GM18508 (cell line): ENCODE results near the gene GSG1L.
"Not testable (repeated sequence)": the region's sequence is repeated elsewhere in the genome, so short reads cannot be mapped to it uniquely, and the experiment has no call there.

Experiments used
- ATAC-seq: cut with Tn5 transposase; IDR thresholded peaks from one replicate; pipeline ENCODE4 v1.9.1; 2021; ENCODE audit warnings: moderate number of reproducible peaks; ENCODE audit not compliant: insufficient read depth, unreplicated experiment

The GSG1L gene

DNA sequence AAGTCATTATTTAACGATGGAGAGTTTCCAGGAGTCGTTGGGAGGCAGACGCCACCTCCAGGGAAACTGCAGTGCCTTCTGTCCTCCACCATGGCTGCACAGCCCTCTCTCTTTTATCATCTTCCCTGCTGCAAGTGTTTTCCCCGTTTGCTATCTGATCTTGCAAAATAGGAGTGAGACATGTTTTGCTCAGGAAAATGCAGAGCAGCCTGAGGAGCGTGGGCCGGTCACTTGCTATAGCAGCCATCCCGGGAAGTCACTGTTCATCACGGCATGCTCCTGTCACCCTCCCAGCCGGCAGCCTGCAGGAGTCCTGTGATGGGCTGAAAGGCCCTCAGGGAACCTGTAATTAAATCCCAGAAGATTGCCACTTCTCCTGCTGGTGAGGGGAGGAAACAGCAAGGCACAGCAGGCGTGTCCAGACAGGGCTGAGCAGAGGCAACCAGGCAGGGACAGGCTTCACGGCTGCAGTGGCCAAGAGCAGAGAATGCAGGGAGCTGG lies 143.1 kb downstream of the GSG1L start:
- no peak for ATAC-seq

DNA sequence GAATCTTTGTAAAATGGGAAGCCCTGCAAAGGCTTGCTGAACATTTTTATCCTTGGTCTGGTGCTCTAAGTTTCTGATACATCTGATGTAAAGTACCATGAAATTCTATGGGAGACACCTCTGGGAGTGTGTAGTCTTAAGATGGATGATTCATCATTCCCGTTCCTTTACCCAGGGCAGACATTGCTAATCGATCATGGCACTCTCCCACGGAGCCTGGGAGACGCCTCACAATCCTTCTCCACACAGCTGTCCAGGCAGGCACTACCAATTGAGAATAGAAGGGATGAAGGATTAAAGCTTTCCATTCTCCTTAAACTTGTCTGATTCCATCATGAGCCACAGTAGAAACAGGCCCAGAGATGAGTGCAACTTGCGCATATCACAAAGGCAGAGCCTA lies 144.8 kb downstream of the GSG1L start:
- ATAC-seq: no peak

DNA sequence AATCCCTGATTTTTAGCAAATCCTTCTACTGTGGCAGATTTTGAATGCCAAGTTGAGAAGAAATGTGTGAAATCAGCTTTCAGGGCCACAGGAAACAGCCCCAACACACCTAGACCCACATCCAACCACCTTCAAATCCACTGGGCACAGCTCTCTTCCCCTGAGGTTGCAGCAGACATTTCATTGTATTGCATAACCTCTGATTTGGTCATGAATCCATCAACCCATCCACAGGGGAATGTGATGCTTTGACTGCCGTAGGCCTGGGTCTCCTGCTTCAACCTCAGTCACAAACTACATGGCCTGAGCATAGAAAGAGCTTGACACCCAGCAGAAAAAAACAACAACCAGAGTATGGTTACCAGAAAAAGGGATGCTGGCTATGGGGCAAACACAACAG lies 145.6 kb downstream of the GSG1L start:
- ATAC-seq: no peak

DNA sequence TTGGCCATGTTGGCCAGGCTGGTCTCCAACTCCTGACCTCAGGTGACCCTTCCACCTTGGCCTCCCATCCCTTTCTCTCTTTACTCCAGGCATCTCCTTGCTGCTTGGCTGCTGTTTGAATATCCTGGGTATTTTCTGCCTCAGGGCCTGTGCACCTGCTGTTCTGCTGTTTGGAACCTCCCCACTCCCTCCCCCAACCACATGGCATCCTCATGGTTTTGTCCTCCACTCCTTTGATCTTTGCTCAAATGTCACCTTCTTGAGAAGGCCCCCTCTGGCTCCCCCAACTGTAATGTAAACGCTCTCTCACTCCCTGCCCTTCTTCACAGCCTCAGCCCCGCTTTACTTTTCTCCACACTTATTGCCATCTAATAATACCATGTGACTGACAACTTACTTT lies 152.0 kb downstream of the GSG1L start:
- ATAC-seq: no peak

DNA sequence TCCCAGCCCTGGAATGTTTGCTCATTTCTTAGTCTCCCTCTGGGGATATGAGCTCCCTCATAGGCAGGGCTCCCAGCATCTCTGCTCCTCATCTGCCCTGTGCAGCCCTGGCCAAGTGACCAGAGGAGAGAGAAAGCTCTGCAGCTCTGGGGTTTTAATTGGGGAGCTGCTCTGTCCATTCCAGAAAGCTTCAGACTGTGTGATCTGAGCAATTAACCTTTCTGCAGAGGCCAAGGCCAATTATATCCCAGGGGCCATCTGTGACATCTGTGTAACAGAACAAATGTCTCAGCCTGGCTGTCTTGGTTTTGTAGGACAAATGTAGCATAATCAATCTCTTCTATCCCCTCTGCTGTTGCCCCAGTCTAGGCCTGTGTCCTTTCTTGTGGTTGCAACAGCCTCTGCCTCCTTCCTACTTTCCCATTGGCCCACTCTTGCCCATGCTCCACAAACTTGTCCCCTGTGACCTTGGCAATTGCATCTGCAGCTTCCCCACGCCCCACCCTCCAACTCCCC lies 156.0 kb downstream of the GSG1L start:
- ATAC-seq: no peak

DNA sequence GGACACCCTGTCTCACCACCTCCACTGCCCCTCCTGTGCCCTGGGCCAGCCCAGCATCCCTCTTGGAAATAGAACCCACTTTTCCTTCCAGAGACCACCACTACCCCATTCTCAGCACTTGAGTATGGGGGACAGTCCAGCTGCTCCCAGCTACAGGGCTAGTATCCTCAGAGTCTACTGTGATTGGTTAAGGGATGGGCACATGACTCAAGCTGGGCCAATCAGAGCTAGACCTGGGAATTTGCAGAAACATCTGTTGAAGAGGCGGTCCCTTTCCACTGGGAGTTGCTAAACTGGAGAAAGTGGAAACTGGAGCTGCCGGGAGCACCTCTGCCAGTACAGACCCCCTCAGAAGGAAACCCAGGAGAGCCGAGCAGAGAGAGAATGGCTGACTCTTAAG lies 156.6 kb downstream of the GSG1L start:
- no peak for ATAC-seq

DNA sequence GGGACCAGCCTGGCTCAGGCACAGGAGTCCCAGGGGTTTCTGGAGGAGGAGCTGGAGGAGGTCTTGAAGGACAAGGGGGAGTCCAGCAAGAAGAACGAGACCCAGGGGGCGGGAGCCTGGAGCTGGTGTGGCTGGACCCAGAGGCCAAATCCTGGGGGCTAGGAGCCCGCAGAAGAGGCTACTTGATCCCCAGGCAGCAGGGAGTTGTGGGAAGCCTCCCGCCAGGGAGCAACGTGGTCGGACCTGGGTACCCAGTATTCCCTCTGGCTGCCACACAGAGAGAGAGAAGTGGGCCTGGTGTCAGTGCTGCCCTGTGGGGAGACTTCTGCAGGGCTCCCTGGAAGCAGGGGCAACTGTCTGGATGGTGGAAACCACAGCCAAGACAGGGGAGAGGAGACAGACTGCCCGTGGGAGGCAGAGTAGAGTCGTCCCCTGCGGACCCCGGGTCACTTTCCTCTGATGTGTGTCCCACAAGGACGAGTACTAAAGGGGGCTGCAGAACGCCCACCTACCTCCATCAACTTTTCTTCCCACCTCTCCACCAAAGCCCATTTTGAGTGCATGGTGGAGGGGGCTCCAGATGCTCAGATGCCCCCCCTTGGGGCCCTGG lies 160.4 kb downstream of the GSG1L start:
- ATAC-seq: no peak

DNA sequence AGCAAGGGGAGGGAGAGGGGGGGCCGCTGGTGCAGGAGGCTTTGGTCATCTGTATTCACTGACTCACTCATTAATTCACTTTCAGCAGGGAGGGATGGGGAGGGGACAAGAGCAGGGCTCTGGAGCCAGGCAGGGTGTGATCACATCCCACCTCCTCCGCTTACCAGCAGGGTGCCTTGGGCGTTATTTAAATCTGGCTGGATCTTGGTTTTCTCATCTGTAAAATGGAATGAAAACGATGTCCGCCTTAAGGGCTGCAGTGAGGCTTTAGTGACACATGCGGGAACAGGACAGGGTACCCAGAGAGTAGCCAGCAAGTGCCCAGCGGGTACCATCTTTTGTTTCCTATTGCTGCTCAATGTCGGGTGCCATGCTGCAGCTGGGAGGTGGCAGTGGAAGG lies 161.0 kb downstream of the GSG1L start:
- ATAC-seq: no peak

DNA sequence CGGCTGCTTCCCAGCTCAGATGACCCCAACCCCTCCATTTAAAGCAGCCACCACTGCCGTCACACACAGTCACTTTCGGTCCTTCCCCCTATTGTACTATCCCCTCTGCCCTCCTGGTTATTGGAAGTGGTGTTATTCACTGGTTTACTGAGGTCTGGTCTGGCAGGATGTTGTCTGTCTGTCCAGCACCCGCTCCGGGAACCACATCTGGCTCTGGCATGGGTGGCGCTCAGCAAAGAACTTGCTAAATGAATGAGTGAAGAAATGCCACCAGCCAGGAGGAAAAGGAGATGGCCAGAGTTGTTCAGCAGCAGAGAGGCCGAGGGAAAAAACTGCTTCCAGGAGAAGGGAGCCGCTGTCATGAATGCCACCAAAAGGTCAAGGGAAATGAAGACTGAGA lies 161.6 kb downstream of the GSG1L start:
- no peak for ATAC-seq

DNA sequence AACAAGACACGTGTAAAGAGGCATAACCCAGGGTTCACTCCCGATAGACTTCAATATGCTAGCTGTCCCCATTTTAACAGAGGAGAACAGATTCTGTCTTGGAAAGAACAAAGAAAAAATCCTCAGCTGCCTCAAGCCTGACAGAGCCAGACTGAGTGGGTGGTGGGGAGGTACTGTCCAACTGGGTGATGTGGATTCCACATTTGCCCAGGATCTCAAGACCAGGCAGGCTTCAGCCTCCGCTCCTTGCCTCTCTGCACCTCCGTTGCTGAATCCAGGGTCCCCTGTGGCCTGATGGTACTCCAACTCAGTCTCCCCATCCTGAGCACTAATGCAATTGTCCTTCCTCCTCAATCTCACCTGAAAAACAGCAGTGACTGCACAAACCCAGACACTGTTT lies 163.8 kb downstream of the GSG1L start:
- ATAC-seq: no peak

DNA sequence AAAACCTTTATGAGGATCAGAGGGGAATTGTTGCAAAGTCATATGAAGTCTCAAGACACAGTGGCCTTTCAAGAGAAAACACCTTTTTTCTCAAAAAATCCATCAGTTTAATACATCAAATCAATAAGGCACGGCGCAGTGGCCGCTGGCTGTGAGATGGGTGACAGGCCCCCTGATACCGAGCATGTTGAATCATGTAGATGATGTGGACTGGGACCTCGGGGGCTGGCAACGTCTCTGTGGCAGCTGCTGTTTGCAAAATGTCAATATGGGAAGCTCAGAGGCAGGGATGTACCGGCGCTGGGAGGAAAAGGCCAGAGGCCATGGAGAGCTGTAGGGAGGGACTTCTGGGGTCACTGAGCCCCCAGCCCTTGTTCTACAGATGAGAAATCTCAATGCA lies 169.1 kb downstream of the GSG1L start:
- ATAC-seq: no peak

DNA sequence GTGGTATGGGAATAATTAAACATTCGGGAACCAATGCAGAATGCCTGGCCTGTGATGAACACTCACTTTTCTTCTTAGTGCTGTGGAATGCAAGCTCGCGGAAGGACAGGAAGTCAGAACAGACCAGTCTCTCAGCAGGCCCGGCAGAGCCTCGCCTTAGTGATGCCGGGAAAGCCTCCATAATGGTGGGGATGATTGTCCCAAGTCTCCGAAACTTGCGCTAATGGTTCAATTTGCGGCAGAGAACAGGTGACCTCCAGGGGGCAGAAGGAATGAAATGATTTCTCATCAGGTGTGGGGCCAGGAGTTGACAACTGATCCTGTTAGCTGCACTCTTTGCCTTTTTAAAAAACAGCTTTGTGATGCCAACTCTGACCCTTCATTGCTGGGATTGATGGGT lies 170.6 kb downstream of the GSG1L start:
- ATAC-seq: no peak

DNA sequence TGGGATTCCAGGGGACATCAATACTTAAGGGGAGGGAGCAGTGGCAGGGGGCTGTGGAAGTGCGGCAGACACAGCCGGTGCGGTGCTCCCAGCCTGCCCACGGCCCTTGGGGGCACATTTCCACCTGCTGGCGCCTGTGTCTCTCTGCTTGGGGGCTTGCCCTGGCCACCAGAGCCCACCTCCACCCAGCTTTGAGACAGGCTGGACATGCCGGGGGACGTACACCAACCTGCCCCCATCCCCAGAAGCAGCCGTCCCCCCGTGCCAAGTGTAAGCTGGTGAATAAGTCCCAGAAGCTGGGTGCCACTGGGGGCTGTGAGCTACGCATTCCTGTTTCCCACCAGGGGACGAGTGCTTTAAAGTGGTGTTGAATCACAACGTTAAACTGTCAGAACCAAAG lies 172.6 kb downstream of the GSG1L start:
- ATAC-seq: no peak

DNA sequence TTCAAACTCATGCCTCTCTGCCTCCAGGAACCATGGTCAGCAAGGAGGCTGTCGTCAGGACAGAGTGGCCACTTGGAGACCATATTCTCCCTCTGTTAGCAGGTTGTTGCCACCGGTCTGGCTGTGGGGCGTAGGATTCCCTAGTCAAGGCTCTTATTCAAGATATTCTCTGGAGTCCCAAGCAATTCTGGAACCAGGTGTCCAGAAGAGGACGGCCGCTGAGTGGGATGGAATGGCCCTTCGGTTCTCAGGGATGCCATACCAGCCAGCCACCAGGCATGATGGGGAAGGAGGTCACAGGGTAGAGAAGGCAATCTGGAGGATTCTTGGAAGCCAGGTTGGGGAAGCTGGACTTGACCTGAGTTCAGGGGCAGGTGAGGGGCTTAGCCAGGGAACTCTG lies 173.5 kb downstream of the GSG1L start:
- no peak for ATAC-seq

DNA sequence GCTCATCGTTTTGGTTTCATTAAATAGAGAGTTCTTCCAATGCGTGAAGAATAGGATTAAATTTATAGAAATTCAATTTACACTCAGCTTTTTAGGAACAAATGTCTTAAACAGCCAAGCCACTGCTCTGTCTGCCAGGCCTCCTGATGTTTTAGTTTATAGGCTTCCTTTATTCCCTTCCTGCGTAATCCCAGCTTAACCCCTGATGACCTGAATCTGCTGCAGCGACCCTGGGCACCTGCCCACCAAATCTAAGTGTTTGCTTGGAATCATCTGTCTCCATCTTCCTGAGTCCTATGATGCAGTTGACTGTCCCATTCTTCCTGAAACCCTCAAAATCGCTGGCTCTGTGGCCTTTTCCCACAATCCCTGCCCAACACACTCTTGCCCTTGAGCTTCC lies 179.9 kb downstream of the GSG1L start:
- no peak for ATAC-seq

DNA sequence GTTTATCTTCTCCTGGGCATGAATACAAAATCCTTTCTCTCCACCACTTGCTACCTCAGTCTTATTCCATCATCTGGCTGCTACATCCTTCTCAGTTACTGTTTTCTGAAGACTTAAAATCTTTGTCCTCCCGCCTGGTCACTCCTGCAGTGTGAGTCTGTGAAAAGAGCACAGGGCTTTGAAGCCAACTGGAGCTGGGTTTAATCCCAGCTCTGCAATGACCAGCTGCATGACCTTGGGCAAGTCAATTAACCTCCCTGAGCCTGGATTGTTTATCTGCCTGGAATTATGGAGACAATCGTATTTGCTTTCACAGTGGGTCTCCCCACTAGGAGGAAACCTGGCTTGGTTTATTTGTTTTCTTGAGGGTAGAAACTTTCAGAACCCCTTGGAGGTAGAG lies 183.2 kb downstream of the GSG1L start:
- no peak for ATAC-seq

DNA sequence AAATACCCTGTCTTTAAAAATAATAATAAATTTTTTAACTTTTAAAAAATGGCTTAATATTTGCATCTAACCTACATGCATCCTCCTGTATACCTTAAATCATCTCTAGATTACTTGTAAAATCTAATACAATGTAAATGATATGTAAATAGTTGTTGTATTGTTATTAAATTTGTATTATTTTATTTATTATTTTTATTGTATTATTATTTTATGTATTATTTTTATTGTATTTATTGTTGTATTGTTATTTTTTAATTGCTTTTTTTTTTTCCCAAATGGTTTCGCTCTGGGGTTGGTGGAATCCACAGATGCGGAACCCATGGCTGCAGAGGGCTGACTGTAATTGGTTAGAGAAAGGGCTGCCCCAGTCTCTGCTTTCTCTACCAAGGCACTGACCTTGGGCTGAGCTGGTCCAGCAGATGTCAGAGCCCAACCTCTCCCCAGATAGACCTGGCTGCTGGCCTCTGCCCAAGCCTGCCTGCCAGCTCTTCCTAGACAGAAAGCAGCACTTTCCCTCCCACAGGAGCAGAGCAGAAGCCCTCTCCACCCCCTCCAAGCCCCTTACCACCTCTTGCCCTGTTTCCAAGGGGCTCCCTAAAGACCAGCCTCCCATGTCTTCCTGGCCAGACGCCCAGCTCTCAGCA lies 183.8 kb downstream of the GSG1L start:
- no peak for ATAC-seq

DNA sequence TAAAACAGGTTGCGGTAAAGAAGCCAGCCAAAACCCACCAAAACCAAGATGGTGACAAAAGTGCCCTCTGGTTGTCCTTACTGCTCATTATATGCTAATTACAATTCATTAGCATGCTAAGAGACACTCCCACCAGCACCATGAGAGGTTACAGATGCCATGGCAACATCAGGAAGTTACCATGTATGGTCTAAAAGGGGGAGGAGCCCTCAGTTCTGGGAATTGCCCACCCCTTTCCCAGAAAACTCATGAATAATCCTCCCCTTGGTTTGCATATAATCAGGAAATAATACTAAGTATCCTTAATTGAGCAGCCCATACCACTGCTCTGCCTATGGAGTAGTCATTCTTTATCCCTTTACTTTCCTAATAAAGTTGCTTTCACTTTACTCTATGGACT lies 190.9 kb downstream of the GSG1L start:
- ATAC-seq: not testable (repeated sequence)

DNA sequence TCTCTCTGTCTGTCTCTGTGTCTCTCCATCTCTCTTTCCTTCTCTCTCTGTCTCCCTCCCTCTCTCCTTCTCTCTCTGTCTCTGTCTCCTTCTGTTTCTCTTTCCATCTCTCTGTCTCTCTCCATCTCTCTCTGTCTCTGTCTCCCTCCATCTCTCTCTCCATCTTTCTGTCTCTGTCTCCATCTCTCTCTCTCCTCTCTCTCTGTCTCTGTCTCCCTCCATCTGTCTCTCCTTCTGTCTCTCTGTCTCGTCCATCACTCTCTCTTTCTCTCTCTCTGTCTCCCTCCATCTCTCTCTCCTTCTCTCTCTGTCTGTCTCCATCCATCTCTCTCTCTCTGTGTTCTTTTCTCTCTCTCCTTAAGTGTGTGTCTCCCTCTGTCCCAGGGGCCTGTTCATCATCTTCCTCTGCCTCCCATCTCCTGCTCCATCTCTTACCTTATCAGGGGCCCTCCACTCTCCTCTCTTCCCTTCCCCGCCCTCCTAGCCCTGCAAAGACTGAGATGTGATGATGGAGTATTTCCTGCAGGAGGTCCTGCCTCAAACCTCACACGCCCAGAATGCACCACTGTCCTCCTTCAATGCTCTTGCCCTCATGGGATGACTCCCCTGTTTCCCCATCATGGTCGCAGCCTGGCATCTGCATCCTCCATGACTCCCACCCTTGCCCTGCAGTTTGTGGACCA lies 193.3 kb downstream of the GSG1L start:
- ATAC-seq: no peak

DNA sequence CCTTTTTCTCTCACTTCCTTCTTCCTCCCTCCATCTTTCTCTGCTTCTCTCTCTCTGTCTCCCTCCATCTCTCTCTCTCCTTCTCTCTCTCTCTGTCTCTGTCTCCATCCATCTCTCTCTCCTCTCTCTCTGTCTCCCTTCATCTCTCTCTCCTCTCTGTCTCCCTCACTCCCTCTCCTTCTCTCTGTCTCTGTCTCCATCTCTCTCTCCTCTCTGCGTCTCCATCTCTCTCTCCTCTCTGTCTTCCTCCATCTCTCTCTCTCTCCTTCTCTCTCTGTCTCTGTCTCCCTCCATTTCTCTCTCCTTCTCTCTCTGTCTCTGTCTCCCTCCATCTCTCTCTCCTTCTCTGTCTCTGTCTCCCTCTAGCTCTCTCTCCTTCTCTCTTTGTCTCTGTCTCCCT lies 194.1 kb downstream of the GSG1L start:
- ATAC-seq: no peak

DNA sequence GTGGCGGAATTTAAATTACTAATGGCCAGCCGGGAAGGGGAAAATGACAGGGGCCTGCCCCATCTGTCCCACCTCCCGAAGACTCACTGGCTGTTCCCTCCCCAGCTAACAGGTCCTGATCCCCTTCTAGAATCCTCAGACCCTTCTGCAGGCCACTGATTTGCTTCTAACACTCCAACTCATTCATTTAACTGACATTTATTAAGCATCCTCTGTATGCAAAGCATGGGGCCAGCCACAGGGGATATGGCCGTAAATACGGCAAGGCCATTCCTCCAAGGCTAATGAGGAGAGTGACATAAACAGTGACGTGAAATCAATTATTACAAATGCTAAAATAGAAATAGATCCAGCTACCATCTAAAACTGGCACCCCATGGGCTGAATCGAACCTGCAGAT lies 195.3 kb downstream of the GSG1L start:
- no peak for ATAC-seq
